Prostate gland (tissue), 2 donors: ENCODE results near the gene TMCO4. TPM values are rescaled to one million over a fixed set of nuclear protein-coding genes. Genes with fewer than 3 reads are reported as not detected.

ENCODE experiments used
- DNase-seq: peaks from one replicate; pipeline ENCODE4 v3.0.0-alpha.2; 2019; ENCODE audit warnings: low spot score
- H3K27ac ChIP-seq, 2 donors: fragments of 200-600 bp; sonication (generic); 2 replicates each; pipeline ENCODE4 v1.5.1; 2017 to 2019
- H3K27me3 ChIP-seq: fragments of 200-600 bp; sonication (generic); replicated peaks from 2 replicates; pipeline ENCODE4 v1.5.1; 2019; ENCODE audit not compliant: insufficient read depth
- H3K36me3 ChIP-seq, 2 donors: fragments of 200-600 bp; sonication (generic); 1 replicate in 1 of 2; 2 replicates in 1 of 2; pipeline versions ENCODE4 v1.5.1 to v1.8.1; 2017 to 2019
- H3K4me1 ChIP-seq: fragments of 200-600 bp; sonication (generic); replicated peaks from 2 replicates; pipeline ENCODE4 v1.5.1; 2019
- H3K4me3 ChIP-seq, 2 donors: fragments of 200-600 bp; sonication (generic); 2 replicates each; pipeline ENCODE4 v1.5.1; 2017 to 2019
- H3K9me3 ChIP-seq: fragments of 200-600 bp; sonication (generic); 2 replicates; pipeline ENCODE4 v1.5.1; 2017
- CTCF ChIP-seq, 4 experiments: fragments of 200-600 bp in 2 of 4; fragments of 450-650 bp in 2 of 4; sonication (generic) in 2 of 4; IDR thresholded peaks; 1 replicate in 3 of 4; 2 replicates in 1 of 4; pipeline ENCODE4 v1.5.1; 2016 to 2019; ENCODE audit warnings: antibody characterized with exemption in 4 of 4, mild to moderate bottlenecking in 2 of 4, moderate library complexity in 2 of 4
- POLR2A ChIP-seq: fragments of 450-650 bp; IDR thresholded peaks from one replicate; pipeline ENCODE4 v1.6.1; 2016; ENCODE audit warnings: antibody characterized with exemption, mild to moderate bottlenecking
- POLR2AphosphoS5 ChIP-seq: sonication (generic); formaldehyde crosslinking; IDR thresholded peaks from one replicate; pipeline ENCODE4 v1.6.1; 2017; ENCODE audit warnings: antibody characterized with exemption
- WGBS: methylation state at CpG from one replicate; pipeline ENCODE4 v1.1.5; 2018; 5-methylcytosine and 5-hydroxymethylcytosine counted together
- intact Hi-C: fragments of 100-400 bp; cut with DNase I; formaldehyde crosslinking; loops from one replicate; pipeline ENCODE4 v1.14.2; 2022
- total RNA-seq, 2 donors: library from RNA; depleted of rRNA; stranded (reverse); fragments of >200 nt; gene quantifications; one replicate each; pipeline ENCODE4 v1.1.0, GENCODE V29; 2016

TMCO4 gene
- total RNA-seq, 2 donors from 2014 or later = 60.5 to 89.9 TPM

GRCh38 chr1:19780267-19780877 lies 19.3 kb downstream of the TMCO4 start:
- 84% methylated on average over 11 of the region's 11 CpGs for WGBS

DNA sequence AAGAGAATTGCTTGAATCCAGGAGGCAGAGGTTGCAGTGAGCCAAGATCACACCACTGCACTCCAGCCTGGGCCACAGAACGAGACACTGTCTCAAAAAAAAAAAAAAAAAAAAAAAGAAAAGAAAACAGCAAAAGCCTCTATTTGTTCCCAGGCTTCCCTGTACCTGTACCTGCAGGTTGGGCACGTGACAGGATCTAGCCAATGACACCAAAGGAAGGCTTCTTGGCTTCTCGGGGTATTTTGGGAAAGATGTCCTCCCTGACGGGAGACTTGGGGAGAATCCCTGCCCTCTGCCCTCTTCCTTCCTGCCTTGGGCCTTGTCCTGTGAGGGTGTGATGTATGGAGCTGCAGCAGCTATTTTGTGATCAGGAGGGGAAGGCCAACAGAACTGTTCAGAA lies 22.8 kb downstream of the TMCO4 start:
- H3K27ac ChIP-seq = peak overlapping the region; percentile 67 to 70
- no peaks in the 10 kb centered on the region for H3K9me3 ChIP-seq
- no peaks in the 10 kb centered on the region for H3K27me3 ChIP-seq
- H3K36me3 ChIP-seq = no peaks in the 10 kb centered on the region
- WGBS = 95% methylated on average over 4 of the region's 4 CpGs
- intact Hi-C loops = no loop called here
- H3K4me1 ChIP-seq = peaks cover 6% of the 10 kb centered on the region
- H3K4me3 ChIP-seq = no peak overlapping the region
- no peak for DNase-seq
- TF ChIP-seq POLR2AphosphoS5 (no peak), POLR2A (no peak), CTCF (IDR thresholded peaks at IDR 0.05) (no peak)

More at GRCh38 chr1:19780267-19780877, 19.3 kb downstream of the TMCO4 start:
- H3K4me3 ChIP-seq = no peak overlapping the region
- intact Hi-C loops = no loop called here
- H3K36me3 ChIP-seq = no peaks in the 10 kb centered on the region
- no peak for DNase-seq
- H3K4me1 ChIP-seq = peaks cover 6% of the 10 kb centered on the region
- TF ChIP-seq POLR2A = no peak
- TF ChIP-seq POLR2AphosphoS5 = no peak
- TF ChIP-seq CTCF (IDR thresholded peaks at IDR 0.05) = no peak
- no peaks in the 10 kb centered on the region for H3K27me3 ChIP-seq
- H3K9me3 ChIP-seq = no peaks in the 10 kb centered on the region
- no peak overlapping the region for H3K27ac ChIP-seq

DNA sequence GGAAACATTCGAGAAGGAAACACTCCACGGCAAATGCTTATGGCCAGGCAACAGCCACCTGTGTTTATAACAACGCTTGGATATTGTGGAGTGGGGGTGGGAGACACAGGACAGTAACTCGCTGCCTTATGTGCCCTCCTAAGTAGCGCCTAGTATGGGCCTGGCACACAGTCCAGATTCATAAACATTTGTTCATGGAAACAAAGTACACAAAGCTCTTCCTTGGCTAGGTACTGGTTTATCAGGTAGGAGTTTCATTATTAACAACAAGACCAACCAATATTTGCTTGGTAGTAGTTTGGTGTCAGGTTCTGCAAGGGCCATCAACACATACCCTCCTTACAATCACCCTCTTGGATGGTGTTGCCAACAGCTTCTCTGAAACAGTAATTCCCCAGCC lies 23.4 kb downstream of the TMCO4 start:
- peak overlapping the region; percentile 67 to 70 for H3K27ac ChIP-seq
- H3K4me1 ChIP-seq = peaks cover 6% of the 10 kb centered on the region
- no peaks in the 10 kb centered on the region for H3K27me3 ChIP-seq
- H3K36me3 ChIP-seq = no peaks in the 10 kb centered on the region
- intact Hi-C loops = no loop called here
- WGBS = 70% methylated on average over 5 of the region's 5 CpGs
- H3K4me3 ChIP-seq = no peak overlapping the region
- TF ChIP-seq POLR2A (no peak), POLR2AphosphoS5 (peak; percentile 83)
- DNase-seq = peak; percentile 60
- H3K9me3 ChIP-seq = no peaks in the 10 kb centered on the region

DNA sequence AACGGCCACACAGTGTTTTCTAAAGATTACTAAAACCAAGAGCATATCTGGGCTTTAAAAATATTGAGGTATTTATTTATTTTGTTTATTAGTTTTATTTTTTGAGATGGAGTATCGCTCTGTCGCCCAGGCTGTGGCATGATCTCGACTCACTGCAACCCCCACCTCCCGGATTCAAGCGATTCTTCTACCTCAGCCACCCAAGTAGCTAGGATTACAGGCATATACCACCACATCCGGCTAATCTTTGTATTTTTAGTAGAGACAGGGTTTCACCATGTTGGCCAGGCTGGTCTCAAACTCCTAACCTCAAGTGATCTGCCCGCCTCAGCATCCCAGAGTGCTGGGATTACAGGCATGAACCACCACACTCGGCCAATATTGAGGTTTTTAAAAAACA lies 23.9 kb downstream of the TMCO4 start:
- intact Hi-C loops = no loop called here
- WGBS = 95% methylated on average over 9 of the region's 9 CpGs
- Histone ChIP-seq H3K4me1 (peaks cover 6% of the 10 kb centered on the region), H3K9me3 (no peaks in the 10 kb centered on the region), H3K4me3 (no peak overlapping the region), H3K36me3 (no peaks in the 10 kb centered on the region), H3K27ac (peak overlapping the region; percentile 67 to 70), H3K27me3 (no peaks in the 10 kb centered on the region)
- DNase-seq = no peak
- TF ChIP-seq POLR2A (no peak), POLR2AphosphoS5 (no peak), CTCF (IDR thresholded peaks at IDR 0.05) (no peak)

DNA sequence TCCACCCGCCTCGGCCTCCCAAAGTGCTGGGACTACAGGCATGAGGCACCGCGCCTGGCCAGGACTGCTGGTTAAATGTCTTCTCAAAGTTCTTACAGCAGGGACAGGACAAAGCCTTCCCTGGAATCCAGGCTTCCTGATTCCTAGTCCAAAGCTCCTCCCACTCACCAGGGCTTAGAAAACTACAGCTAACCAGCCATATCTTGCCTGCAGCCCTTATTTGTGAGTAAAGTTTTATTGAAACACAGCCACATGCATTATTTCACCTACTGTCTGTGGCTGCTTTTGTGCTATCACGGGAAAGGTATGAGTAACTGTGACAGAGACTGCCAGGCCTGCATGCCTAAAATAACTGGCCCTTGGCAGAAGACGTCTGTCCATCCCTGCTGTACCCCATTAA lies 24.4 kb downstream of the TMCO4 start:
- no peaks in the 10 kb centered on the region for H3K36me3 ChIP-seq
- intact Hi-C loops = no loop called here

More for the DNA sequence above, 24.4 kb downstream of the TMCO4 start:
- peak overlapping the region; percentile 67 to 70 for H3K27ac ChIP-seq
- no peak for DNase-seq
- WGBS = 84% methylated on average over 6 of the region's 6 CpGs
- H3K4me3 ChIP-seq = no peak overlapping the region
- no peaks in the 10 kb centered on the region for H3K27me3 ChIP-seq
- H3K4me1 ChIP-seq = peaks cover 6% of the 10 kb centered on the region
- H3K9me3 ChIP-seq = no peaks in the 10 kb centered on the region
- no peak for TF ChIP-seq CTCF (IDR thresholded peaks at IDR 0.05)
- TF ChIP-seq POLR2AphosphoS5 = no peak
- TF ChIP-seq POLR2A = no peak
